DOHH2 (cell line): ENCODE results near the gene BRPF3.

Experiments
- EZH2phosphoT487 ChIP-seq: fragments of 200-600 bp; sonication (generic); IDR thresholded peaks from 2 replicates; pipeline ENCODE4 v1.6.1; 2017; ENCODE audit warnings: borderline replicate concordance, mild to moderate bottlenecking, antibody characterized with exemption, low read length, moderate library complexity, mixed read lengths
- TF ChIP-seq, protein P1 (sequence below): fragments of 200-600 bp; sonication (generic); IDR thresholded peaks from one replicate; pipeline ENCODE4 v1.5.1; 2014; ENCODE audit warnings: antibody characterized with exemption, mild to moderate bottlenecking, low read depth, low read length; ENCODE audit not compliant: poor library complexity, severe bottlenecking

DNA sequence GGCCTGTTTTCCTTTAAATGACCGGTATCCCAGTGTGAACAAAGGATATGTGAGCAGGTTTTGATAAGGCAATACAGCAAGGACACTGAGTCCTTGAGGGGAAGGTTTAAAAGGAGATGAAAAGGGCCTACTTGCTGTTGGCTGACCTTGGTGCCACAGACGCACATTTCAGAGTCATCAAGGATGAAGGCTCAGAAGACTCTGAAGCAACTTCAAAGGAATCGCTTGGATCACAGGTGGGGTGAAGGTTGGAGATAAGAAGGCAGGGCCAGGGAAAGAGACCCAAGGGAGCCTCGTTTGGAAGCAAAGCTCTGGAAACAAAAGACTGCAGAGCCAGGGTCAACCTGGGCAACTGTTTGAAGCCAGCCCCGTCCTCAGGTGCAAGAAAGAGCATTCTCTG lies 43.2 kb downstream of the BRPF3 start:
- TF ChIP-seq, protein P1, sequence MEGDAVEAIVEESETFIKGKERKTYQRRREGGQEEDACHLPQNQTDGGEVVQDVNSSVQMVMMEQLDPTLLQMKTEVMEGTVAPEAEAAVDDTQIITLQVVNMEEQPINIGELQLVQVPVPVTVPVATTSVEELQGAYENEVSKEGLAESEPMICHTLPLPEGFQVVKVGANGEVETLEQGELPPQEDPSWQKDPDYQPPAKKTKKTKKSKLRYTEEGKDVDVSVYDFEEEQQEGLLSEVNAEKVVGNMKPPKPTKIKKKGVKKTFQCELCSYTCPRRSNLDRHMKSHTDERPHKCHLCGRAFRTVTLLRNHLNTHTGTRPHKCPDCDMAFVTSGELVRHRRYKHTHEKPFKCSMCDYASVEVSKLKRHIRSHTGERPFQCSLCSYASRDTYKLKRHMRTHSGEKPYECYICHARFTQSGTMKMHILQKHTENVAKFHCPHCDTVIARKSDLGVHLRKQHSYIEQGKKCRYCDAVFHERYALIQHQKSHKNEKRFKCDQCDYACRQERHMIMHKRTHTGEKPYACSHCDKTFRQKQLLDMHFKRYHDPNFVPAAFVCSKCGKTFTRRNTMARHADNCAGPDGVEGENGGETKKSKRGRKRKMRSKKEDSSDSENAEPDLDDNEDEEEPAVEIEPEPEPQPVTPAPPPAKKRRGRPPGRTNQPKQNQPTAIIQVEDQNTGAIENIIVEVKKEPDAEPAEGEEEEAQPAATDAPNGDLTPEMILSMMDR = no peak
- no peak for TF ChIP-seq EZH2phosphoT487
